ENCODE measurements around the gene CAMK1D.

DNA sequence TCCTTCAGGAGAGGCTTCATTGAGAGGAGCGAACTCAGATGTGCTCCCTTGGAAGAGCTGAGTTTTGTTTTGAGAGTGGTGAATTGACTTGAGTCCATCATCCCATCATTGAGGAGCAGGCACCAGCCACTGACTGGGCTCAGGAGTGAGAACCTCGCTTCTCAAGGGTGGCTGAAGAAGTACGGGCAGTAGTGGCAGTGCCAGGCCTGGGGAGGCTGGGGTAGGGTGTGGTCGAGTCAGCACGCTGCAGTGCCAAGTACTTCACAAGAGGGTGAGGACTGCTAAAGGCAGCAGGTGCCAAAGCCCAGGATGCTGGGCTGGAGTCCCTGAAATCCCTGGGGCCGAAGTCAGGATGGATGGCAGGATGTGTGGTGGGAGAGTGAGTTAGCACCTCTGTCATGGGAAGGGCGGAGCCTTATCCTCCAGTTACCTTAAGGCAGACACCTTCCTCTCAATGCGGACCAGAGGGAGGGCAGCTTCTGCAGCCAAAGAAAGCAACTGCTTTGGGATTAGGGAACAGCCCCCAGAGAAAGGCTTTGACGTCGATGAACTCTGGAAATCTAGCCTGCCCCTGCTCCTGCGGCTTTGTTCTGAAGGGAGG lies 210.3 kb downstream of the CAMK1D start:
- no peak for TF ChIP-seq TBP (IDR thresholded peaks at IDR 0.05; ENCODE audit: low read depth, low read length)
- no peak for TF ChIP-seq HDAC6 (IDR thresholded peaks at IDR 0.05; ENCODE audit: low read depth, low read length)
- TF ChIP-seq RXRA (IDR thresholded peaks at IDR 0.05; ENCODE audit: insufficient read depth, low read depth, low read length), result no peak
- TF ChIP-seq, protein P1, sequence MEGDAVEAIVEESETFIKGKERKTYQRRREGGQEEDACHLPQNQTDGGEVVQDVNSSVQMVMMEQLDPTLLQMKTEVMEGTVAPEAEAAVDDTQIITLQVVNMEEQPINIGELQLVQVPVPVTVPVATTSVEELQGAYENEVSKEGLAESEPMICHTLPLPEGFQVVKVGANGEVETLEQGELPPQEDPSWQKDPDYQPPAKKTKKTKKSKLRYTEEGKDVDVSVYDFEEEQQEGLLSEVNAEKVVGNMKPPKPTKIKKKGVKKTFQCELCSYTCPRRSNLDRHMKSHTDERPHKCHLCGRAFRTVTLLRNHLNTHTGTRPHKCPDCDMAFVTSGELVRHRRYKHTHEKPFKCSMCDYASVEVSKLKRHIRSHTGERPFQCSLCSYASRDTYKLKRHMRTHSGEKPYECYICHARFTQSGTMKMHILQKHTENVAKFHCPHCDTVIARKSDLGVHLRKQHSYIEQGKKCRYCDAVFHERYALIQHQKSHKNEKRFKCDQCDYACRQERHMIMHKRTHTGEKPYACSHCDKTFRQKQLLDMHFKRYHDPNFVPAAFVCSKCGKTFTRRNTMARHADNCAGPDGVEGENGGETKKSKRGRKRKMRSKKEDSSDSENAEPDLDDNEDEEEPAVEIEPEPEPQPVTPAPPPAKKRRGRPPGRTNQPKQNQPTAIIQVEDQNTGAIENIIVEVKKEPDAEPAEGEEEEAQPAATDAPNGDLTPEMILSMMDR (IDR thresholded peaks at IDR 0.05; ENCODE audit: control extremely low read depth in 1 of 3, insufficient read depth in 1 of 3, low read depth in 1 of 3, low read length in 3 of 3), result no peak
- TF ChIP-seq TAF7 (optimal IDR thresholded peaks at IDR 0.05; ENCODE audit: borderline replicate concordance, low read depth, low read length), result no peak
- no peak for TF ChIP-seq CBX5 (IDR thresholded peaks at IDR 0.05; ENCODE audit: low read depth, low read length)
- TF ChIP-seq, protein P2, sequence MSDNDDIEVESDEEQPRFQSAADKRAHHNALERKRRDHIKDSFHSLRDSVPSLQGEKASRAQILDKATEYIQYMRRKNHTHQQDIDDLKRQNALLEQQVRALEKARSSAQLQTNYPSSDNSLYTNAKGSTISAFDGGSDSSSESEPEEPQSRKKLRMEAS (IDR thresholded peaks at IDR 0.05), result no peak
- TF ChIP-seq POLR2AphosphoS5 (IDR thresholded peaks at IDR 0.05; ENCODE audit: low read depth, low read length), result no peak
- TF ChIP-seq ASH2L (IDR thresholded peaks at IDR 0.05; ENCODE audit: low read length), result no peak
- no peak for TF ChIP-seq GABPA (IDR thresholded peaks at IDR 0.05; ENCODE audit: borderline replicate concordance, insufficient read depth, low read length)
- no peak for TF ChIP-seq CREB1 (IDR thresholded peaks at IDR 0.05)
- TF ChIP-seq CEBPB (IDR thresholded peaks at IDR 0.05; ENCODE audit: low read depth, low read length), result no peak
- TF ChIP-seq NANOG (IDR thresholded peaks at IDR 0.05; ENCODE audit: insufficient read depth, low read depth, low read length, poor library complexity, severe bottlenecking), result no peak

Data from H1 (cell line).